ENCODE measurements around the gene HCN4. TPM values are rescaled to one million over a fixed set of nuclear protein-coding genes. Genes with fewer than 3 reads are reported as not detected.

HCN4 gene
- total RNA-seq, 1 donor from 2014 or later: not detected

DNA sequence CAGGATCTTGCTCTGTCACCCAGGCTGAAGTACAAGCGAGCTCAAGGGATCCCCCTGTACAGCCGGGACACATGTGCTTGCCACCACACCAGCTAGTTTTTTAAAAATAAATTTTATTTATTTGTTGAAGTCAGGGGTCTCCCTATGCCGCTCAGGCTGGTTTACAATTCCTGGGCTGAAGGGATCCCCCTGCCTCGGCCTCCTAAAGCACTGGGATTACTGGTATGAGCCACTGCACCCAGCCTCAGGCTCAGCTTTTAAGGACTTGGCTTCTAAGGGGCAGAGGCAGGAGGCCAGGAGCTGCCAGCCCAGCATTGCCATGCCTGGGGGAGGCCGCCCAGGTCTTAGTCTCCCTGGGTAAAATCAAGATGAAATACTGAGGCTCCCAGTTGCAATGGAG lies 37.3 kb downstream of the HCN4 start:
- no peak for DNase-seq (ENCODE audit: extremely low spot score, unreplicated experiment)
- H3K27me3 Mint-ChIP-seq (ENCODE audit: unreplicated experiment): peaks cover 3% of the 10 kb centered on the region
- no peaks in the 10 kb centered on the region for H3K4me1 Mint-ChIP-seq (ENCODE audit: unreplicated experiment)
- H3K4me3 Mint-ChIP-seq (ENCODE audit: unreplicated experiment): no peak overlapping the region
- no peak overlapping the region for H3K27ac Mint-ChIP-seq (ENCODE audit: unreplicated experiment)
- H3K36me3 Mint-ChIP-seq (ENCODE audit: unreplicated experiment): no peaks in the 10 kb centered on the region
- H3K9me3 Mint-ChIP-seq (ENCODE audit: unreplicated experiment): no peaks in the 10 kb centered on the region
- TF ChIP-seq, protein P1, sequence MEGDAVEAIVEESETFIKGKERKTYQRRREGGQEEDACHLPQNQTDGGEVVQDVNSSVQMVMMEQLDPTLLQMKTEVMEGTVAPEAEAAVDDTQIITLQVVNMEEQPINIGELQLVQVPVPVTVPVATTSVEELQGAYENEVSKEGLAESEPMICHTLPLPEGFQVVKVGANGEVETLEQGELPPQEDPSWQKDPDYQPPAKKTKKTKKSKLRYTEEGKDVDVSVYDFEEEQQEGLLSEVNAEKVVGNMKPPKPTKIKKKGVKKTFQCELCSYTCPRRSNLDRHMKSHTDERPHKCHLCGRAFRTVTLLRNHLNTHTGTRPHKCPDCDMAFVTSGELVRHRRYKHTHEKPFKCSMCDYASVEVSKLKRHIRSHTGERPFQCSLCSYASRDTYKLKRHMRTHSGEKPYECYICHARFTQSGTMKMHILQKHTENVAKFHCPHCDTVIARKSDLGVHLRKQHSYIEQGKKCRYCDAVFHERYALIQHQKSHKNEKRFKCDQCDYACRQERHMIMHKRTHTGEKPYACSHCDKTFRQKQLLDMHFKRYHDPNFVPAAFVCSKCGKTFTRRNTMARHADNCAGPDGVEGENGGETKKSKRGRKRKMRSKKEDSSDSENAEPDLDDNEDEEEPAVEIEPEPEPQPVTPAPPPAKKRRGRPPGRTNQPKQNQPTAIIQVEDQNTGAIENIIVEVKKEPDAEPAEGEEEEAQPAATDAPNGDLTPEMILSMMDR (IDR thresholded peaks at IDR 0.05): no peak

DNA sequence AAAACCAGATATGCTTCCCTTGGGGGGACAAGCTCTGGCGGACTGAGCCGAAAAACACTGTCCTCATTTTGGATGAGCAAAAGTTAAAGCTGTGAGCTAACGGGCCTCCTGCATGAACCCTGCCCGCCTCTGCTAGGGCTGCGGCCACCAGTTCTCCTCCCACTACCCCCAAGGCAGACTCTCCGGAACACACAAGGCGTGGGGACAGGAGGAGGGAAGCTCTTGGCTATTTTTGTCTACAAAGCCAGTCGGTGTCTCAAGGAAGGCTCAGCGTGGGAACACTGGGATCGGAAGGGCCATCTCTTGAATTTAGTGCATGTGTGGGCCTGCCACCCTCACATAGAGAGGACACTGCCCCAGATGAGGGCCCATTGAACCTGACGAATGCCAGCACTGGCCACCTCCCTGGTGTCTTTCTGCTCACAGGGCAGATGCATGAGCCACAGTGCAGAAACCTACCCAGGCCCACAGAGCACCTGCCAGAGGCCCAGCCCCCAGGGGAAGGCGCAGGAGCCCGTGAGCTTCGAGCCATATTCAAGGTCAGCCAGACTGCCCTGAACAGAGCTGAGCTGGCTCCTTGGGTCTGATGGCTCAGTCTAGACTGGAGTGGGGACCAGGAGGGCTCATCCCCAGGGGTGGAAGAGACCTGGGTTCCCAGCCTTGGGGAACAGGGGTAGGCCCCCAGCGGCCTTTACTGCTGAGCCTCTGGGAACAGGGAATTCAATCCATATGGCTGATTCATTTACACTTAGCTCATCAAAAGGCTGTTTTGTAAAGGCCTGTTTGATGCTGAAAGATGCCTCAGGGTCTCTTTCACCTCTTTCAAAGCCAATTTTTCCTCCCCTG lies 38.3 kb downstream of the HCN4 start:
- Mint-ChIP-seq H3K4me1 (ENCODE audit: unreplicated experiment) (no peaks in the 10 kb centered on the region), H3K36me3 (ENCODE audit: unreplicated experiment) (no peaks in the 10 kb centered on the region), H3K27ac (ENCODE audit: unreplicated experiment) (no peak overlapping the region), H3K9me3 (ENCODE audit: unreplicated experiment) (no peaks in the 10 kb centered on the region), H3K27me3 (ENCODE audit: unreplicated experiment) (peaks cover 4% of the 10 kb centered on the region), H3K4me3 (ENCODE audit: unreplicated experiment) (no peak overlapping the region)
- DNase-seq (ENCODE audit: extremely low spot score, unreplicated experiment): no peak
- TF ChIP-seq, protein P1 (IDR thresholded peaks at IDR 0.05): no peak

DNA sequence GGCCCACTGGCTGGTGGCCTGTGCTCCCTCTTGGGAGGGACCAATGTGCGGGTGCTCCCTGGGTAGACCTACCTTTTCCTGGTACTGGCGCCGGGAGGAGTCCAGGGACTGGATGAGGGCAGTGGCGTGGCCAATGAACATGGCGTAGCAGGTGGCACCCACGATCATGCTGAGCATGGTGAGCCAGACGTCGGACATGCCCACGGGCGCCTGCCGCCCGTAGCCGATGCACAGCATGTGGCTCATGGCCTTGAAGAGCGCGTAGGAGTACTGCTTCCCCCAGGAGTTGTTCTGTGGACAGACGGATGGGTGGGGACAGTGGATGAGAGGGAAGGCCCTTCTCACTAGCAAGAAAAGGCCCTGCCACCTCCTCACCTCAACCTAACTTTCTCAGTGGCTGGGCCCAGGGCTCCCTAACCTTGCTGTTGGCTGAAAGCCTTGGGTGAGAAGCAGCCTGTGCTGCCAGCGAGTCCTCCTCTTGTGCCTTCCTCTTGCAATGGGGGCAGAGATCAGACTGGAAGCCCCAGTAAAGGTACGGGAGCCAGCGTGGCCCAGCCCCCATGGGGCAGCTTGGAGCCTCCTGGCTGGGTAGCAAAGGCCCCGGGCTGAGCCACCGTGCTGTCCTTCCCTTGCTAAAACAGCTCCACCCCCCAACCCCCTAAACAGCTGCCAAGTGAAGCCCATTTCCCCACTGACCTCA lies 39.1 kb downstream of the HCN4 start:
- TF ChIP-seq, protein P1 (IDR thresholded peaks at IDR 0.05): no peak
- no peak for DNase-seq (ENCODE audit: extremely low spot score, unreplicated experiment)
- Mint-ChIP-seq H3K27ac (ENCODE audit: unreplicated experiment) (no peak overlapping the region), H3K9me3 (ENCODE audit: unreplicated experiment) (no peaks in the 10 kb centered on the region), H3K27me3 (ENCODE audit: unreplicated experiment) (peaks cover 4% of the 10 kb centered on the region), H3K36me3 (ENCODE audit: unreplicated experiment) (no peaks in the 10 kb centered on the region), H3K4me1 (ENCODE audit: unreplicated experiment) (no peaks in the 10 kb centered on the region), H3K4me3 (ENCODE audit: unreplicated experiment) (no peak overlapping the region)

DNA sequence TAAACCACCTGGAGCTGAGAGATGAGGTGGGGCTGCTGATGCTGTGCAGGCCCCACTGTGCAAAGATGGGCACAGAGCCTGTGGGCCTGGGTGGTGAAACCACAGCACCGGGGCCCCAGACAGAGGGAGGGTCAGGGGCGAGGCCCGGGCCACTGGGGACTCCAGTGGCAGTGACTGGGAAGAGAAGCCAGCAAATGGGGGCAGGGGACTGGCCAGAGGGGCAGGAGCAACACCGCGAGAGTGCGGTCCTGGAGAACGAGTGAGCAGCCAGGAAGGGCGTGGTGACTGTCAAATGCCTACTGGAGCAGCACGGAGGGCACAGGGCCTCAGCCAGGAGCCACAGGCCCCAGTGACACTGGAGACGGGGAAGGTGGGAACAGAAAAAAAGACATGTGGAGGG lies 39.8 kb downstream of the HCN4 start:
- Mint-ChIP-seq H3K27me3 (ENCODE audit: unreplicated experiment) (peaks cover 4% of the 10 kb centered on the region), H3K36me3 (ENCODE audit: unreplicated experiment) (no peaks in the 10 kb centered on the region), H3K27ac (ENCODE audit: unreplicated experiment) (no peak overlapping the region), H3K9me3 (ENCODE audit: unreplicated experiment) (no peaks in the 10 kb centered on the region), H3K4me1 (ENCODE audit: unreplicated experiment) (no peaks in the 10 kb centered on the region), H3K4me3 (ENCODE audit: unreplicated experiment) (no peak overlapping the region)
- DNase-seq (ENCODE audit: extremely low spot score, unreplicated experiment): no peak
- TF ChIP-seq, protein P1 (IDR thresholded peaks at IDR 0.05): no peak

DNA sequence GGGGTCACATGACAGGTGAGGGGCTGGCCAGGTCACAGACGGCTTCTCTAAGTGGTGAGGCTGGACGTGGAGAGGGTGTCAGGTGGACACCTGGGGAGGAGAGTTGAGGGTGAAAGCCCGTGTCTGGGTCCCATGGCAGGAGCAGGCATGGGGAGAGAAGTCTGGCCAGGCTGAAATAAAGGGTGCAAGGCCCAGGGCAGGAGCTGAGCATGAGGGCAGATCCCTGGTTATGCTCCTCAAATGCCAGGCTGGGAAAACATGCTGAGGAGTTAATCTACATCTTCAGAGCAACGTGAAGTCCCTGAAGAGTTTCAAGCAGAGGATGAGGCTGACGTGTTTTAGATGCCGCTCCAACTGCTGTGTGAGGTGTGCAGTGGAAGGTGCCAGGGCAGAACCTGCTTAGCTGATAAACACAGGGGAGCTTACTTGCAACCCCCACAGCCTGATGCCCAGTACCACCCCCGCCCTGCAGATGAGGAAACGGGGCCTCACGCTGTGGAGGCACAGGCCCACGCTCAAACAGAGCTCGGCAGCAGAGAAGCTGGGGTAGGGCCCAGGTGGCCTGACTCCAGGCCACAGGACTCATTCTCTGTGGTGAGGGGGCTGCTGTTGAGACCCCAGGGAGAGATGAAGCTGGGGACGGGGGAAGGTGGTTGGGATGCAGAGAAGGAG lies 40.5 kb downstream of the HCN4 start:
- no peak overlapping the region for H3K27ac Mint-ChIP-seq (ENCODE audit: unreplicated experiment)
- DNase-seq (ENCODE audit: extremely low spot score, unreplicated experiment): no peak
- TF ChIP-seq, protein P1 (IDR thresholded peaks at IDR 0.05): no peak
- H3K4me1 Mint-ChIP-seq (ENCODE audit: unreplicated experiment): no peaks in the 10 kb centered on the region
- no peak overlapping the region for H3K4me3 Mint-ChIP-seq (ENCODE audit: unreplicated experiment)
- H3K27me3 Mint-ChIP-seq (ENCODE audit: unreplicated experiment): peaks cover 4% of the 10 kb centered on the region
- H3K9me3 Mint-ChIP-seq (ENCODE audit: unreplicated experiment): no peaks in the 10 kb centered on the region
- no peaks in the 10 kb centered on the region for H3K36me3 Mint-ChIP-seq (ENCODE audit: unreplicated experiment)
